Measurements from ENCODE around the gene TRAF4. TPM values are rescaled to one million over a fixed set of nuclear protein-coding genes. Genes with fewer than 3 reads are reported as not detected.

The TRAF4 gene
- total RNA-seq, 1 experiment from 2014 or later = 126 TPM

- POLR2A ChIA-PET = interaction anchor here (2.9 kb wide), 1 partner anchor 16 kb away, joined by 16 read pairs; no protein-coding TSS in a partner anchor
- no peak for DNase-seq (ENCODE audit: unreplicated experiment)
- BruUV-seq (replicated peaks) = no TSS peak
- intact Hi-C loops (cut with micrococcal nuclease) = no loop called here
- Mint-ChIP-seq H3K27ac (ENCODE audit: low read depth, unreplicated experiment) (no peak overlapping the region), H3K36me3 (ENCODE audit: insufficient read depth, unreplicated experiment) (peaks cover 65% of the 10 kb centered on the region), H3K9me3 (ENCODE audit: unreplicated experiment) (no peaks in the 10 kb centered on the region), H3K4me1 (ENCODE audit: insufficient read depth, unreplicated experiment) (peaks cover 6% of the 10 kb centered on the region), H3K27me3 (ENCODE audit: insufficient read depth, unreplicated experiment) (no peaks in the 10 kb centered on the region), H3K4me3 (ENCODE audit: unreplicated experiment) (no peak overlapping the region)
- TF ChIP-seq, protein P1, sequence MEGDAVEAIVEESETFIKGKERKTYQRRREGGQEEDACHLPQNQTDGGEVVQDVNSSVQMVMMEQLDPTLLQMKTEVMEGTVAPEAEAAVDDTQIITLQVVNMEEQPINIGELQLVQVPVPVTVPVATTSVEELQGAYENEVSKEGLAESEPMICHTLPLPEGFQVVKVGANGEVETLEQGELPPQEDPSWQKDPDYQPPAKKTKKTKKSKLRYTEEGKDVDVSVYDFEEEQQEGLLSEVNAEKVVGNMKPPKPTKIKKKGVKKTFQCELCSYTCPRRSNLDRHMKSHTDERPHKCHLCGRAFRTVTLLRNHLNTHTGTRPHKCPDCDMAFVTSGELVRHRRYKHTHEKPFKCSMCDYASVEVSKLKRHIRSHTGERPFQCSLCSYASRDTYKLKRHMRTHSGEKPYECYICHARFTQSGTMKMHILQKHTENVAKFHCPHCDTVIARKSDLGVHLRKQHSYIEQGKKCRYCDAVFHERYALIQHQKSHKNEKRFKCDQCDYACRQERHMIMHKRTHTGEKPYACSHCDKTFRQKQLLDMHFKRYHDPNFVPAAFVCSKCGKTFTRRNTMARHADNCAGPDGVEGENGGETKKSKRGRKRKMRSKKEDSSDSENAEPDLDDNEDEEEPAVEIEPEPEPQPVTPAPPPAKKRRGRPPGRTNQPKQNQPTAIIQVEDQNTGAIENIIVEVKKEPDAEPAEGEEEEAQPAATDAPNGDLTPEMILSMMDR (IDR thresholded peaks at IDR 0.05; ENCODE audit: unreplicated experiment) = no peak
- CTCF ChIA-PET = no interaction called here
Measured at GRCh38 chr17:28796062-28796461, 52.3 kb downstream of the TRAF4 start.

Other genes starting within 250 kb of the TRAF4 start
- not detected in 2 replicates for gene FOXN1, start 237.7 kb upstream of the TRAF4 start, total RNA-seq (2022)
- gene UNC119, start 191.4 kb upstream of the TRAF4 start, total RNA-seq (2022) = 12.5 and 13.7 TPM in 2 replicates
- 50.5 and 56.1 TPM in 2 replicates for gene PIGS, start 172.5 kb upstream of the TRAF4 start, total RNA-seq (2022)
- 2.4 and 6.0 TPM in 2 replicates for gene ALDOC, start 167.1 kb upstream of the TRAF4 start, total RNA-seq (2022)
- gene SPAG5, start 145.0 kb upstream of the TRAF4 start, total RNA-seq (2022) = 31.5 and 38.1 TPM in 2 replicates
- 19.9 and 24.1 TPM in 2 replicates for gene RSKR, start 129.8 kb upstream of the TRAF4 start, total RNA-seq (2022)
- 119 and 126 TPM in 2 replicates for gene BLTP2, start 98.9 kb upstream of the TRAF4 start, total RNA-seq (2022)
- 31.4 and 31.8 TPM in 2 replicates for gene SDF2, start 82.1 kb upstream of the TRAF4 start, total RNA-seq (2022)
- gene SUPT6H, start 81.8 kb upstream of the TRAF4 start, total RNA-seq (2022) = 81.7 and 86.4 TPM in 2 replicates
- 0.86 and 1.1 TPM in 2 replicates for gene PROCA1, start 32.1 kb upstream of the TRAF4 start, total RNA-seq (2022)
- gene RAB34, start 26.1 kb upstream of the TRAF4 start, total RNA-seq (2022) = 90.0 and 105 TPM in 2 replicates
- gene RPL23A, start 24.0 kb upstream of the TRAF4 start, total RNA-seq (2022) = 1,941 and 2,110 TPM in 2 replicates
- gene TLCD1, start 17.8 kb upstream of the TRAF4 start, total RNA-seq (2022) = 13.4 and 18.7 TPM in 2 replicates
- gene NEK8, start 15.2 kb upstream of the TRAF4 start, total RNA-seq (2022) = 4.5 and 8.6 TPM in 2 replicates
- 18.5 and 22.2 TPM in 2 replicates for gene FAM222B, start 98.8 kb downstream of the TRAF4 start, total RNA-seq (2022)
- gene ERAL1, start 111.0 kb downstream of the TRAF4 start, total RNA-seq (2022) = 51.6 and 53.7 TPM in 2 replicates
- gene FLOT2, start 153.7 kb downstream of the TRAF4 start, total RNA-seq (2022) = 98.5 and 126 TPM in 2 replicates
- gene DHRS13, start 159.1 kb downstream of the TRAF4 start, total RNA-seq (2022) = 9.1 and 9.5 TPM in 2 replicates
- 37.6 and 38.2 TPM in 2 replicates for gene PHF12, start 207.5 kb downstream of the TRAF4 start, total RNA-seq (2022)

All from MCF 10A (cell line).